Measurements from ENCODE around the gene NRF1.

NRF1 gene

DNA sequence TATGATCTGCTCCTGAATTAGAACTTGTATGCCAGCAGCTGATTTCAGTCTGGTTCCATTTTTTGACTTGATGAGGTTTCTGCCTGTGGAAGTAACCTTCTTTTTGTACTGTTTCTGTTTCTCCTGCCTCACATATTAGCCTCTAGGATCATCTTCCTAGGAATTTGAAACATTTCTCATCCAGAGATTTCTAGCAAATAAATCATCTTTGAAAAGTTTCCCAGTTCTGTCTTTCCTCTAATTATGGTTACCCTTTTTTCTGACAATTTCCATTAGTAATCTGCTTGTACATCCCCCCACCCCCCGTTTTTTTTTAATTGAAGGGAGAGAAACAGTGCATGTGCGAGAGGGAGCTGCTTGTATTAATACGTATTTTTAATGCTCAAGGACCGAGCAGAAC is 92.2 kb downstream of the NRF1 start:
- TF ChIP-seq CTCF (IDR thresholded peaks at IDR 0.05; ENCODE audit: control extremely low read depth, extremely low read depth, low read depth, missing control alignments) = no peak
- no peak for DNase-seq (ENCODE audit: extremely low spot score)
- ChIA-PET CTCF (interaction anchor here (2.8 kb wide), 1 partner anchor 11 kb away, joined by 9 read pairs; no protein-coding TSS in a partner anchor), POLR2A (no interaction called here)

DNA sequence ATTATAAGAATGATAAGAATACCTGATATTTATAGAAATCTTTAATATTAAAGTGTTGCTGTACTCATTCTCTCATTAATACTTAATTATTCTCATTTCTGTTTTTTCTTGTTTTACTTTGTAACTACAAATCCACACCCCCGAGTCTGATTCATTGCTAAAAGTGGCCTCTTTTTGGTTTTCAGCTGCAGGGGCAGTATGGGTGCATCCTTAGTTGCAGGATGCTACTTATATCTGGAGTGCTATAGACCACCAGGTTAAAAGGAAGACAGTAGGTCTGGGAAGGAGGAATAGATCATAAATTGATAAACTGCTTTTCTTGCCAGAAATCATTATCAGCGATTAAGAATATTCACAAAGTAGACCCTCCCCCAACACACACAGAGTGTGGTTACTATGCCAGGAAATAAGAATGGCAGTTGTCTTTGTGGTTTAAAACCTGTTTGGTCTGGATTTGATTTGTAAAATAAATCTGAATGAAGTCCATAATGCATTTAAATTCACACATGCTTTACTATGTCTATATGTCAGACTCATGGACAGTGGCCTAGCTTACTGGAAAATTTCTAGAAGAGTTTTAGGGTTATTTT is 96.5 kb downstream of the NRF1 start:
- CTCF ChIA-PET = no interaction called here
- TF ChIP-seq CTCF (IDR thresholded peaks at IDR 0.05; ENCODE audit: control extremely low read depth, extremely low read depth, low read depth, missing control alignments) = no peak
- POLR2A ChIA-PET = no interaction called here
- DNase-seq (ENCODE audit: extremely low spot score) = no peak

- POLR2A ChIA-PET = no interaction called here
These were observed 102.0 kb downstream of the NRF1 start for GRCh38 chr7:129713544-129713943.

DNA sequence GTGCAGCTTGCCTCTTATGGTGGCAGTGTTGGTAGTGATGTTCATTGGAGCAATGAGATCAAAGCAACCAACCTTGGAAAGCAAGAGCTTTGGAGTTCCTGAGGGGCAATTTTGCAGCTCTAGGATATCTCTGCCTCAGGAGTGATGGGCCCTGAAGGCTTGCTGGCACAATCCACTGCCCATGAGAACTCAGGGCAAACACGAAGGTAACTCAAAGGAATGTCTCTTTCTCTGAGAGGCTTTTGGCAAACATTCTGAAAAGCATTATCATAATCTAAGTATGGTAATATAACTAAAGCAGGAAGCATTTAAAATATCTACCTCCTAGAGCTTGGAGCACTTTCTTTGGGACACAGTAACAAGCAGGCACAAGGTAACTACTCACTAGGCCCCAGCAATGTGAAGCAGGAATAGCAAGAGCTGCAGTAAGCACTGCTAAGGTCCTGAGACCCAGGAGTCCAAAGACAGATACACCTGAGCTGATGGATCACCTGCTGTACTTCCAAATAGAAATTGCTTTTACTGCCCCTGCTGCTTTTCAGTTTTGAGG is 103.1 kb downstream of the NRF1 start:
- TF ChIP-seq CTCF (IDR thresholded peaks at IDR 0.05; ENCODE audit: control extremely low read depth, extremely low read depth, low read depth, missing control alignments) = no peak
- POLR2A ChIA-PET = no interaction called here
- CTCF ChIA-PET = interaction anchor here (3.0 kb wide), 1 partner anchor 11 kb away, joined by 9 read pairs; no protein-coding TSS in a partner anchor
- DNase-seq (ENCODE audit: extremely low spot score) = no peak

More at GRCh38 chr7:129713544-129713943, 102.0 kb downstream of the NRF1 start:
- DNase-seq (ENCODE audit: extremely low spot score) = no peak
- CTCF ChIA-PET = interaction anchor here (3.0 kb wide), 1 partner anchor 10 kb away, joined by 9 read pairs; no protein-coding TSS in a partner anchor
- TF ChIP-seq CTCF (IDR thresholded peaks at IDR 0.05; ENCODE audit: control extremely low read depth, extremely low read depth, low read depth, missing control alignments) = no peak

GRCh38 chr7:129719980-129720732 is 108.6 kb downstream of the NRF1 start:
- ChIA-PET CTCF (interaction anchor here (0.8 kb wide), 1 partner anchor 18 kb away, joined by 3 read pairs; no protein-coding TSS in a partner anchor), POLR2A (no interaction called here)
- DNase-seq (ENCODE audit: extremely low spot score) = no peak
- TF ChIP-seq CTCF (IDR thresholded peaks at IDR 0.05; ENCODE audit: control extremely low read depth, extremely low read depth, low read depth, missing control alignments) = no peak

DNA sequence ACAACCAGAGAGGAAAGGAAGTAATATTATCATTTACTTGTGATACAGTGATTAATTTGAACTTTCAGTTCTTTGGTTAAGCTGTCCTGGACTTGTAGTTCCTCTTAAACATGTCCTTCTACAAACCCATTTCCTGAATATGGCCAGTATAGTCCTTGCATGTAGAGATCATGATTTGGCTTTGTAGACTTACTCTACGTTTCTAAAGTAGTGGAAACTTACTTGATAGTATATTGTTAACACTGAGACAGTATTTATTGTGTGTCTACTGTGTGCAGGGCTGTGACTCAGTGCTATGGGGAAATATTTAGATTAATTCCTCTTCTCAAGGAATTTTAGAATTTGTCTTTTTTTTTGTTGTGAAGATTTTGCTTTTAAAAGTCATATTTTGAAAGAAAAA is 109.5 kb downstream of the NRF1 start:
- TF ChIP-seq CTCF (IDR thresholded peaks at IDR 0.05; ENCODE audit: control extremely low read depth, extremely low read depth, low read depth, missing control alignments) = no peak
- no peak for DNase-seq (ENCODE audit: extremely low spot score)
- ChIA-PET CTCF (interaction anchor here (0.8 to 2.3 kb wide), 3 partner anchors 10 to 18 kb away, joined by 3 to 6 read pairs (median 4); no protein-coding TSS in a partner anchor), POLR2A (no interaction called here)
